Measurements from ENCODE around the gene CALML4. TPM values are rescaled to one million over a fixed set of nuclear protein-coding genes. Genes with fewer than 3 reads are reported as not detected.

Gene CALML4
- total and polyA plus RNA-seq, 2 experiments from 2014 or later: 13.4 to 16.2 TPM

GRCh38 chr15:68197661-68198437 is 7.3 kb downstream of the CALML4 start:
- Histone ChIP-seq H3K36me3 (ENCODE audit: insufficient read depth) (peaks cover 7% of the 10 kb centered on the region; the same call in 1 of the 2 replicates), H3K27me3 (ENCODE audit: insufficient read depth) (no peaks in the 10 kb centered on the region), H3K4me3 (no peak overlapping the region), H3F3A (replicated peaks; ENCODE audit: low read depth) (peaks cover 5% of the 10 kb centered on the region; the same call in 1 of the 2 replicates), H2AFZ (no peak overlapping the region), H3K27ac (ENCODE audit: low read depth) (no peak overlapping the region), H3K9me2 (ENCODE audit: insufficient read depth) (no peaks in the 10 kb centered on the region), H3K79me2 (replicated peaks; ENCODE audit: insufficient read depth) (0 out of 2 replicates have a peak, but pooled peaks cover 3% of the 10 kb centered on the region), H3K4me2 (no peak overlapping the region), H3K4me1 (ENCODE audit: insufficient read depth) (peaks cover 15% of the 10 kb centered on the region), H4K20me1 (replicated peaks; ENCODE audit: insufficient read depth) (peaks cover 17% of the 10 kb centered on the region)
- no peak overlapping the region for H3K4me3 Mint-ChIP-seq
- peaks cover 20% of the 10 kb centered on the region for H3K36me3 Mint-ChIP-seq (ENCODE audit: low read depth)
- H3K9me3 Mint-ChIP-seq: no peaks in the 10 kb centered on the region
- no peak for DNase-seq (ENCODE audit: low spot score)
- TF ChIP-seq ZNF331 (CRISPR knock-in tag; IDR thresholded peaks at IDR 0.05; ENCODE audit: low read depth): no peak
- TF ChIP-seq CTCF (conservative IDR thresholded peaks at IDR 0.05; ENCODE audit: low read depth in 2 of 2): 0 out of 4 replicates have a peak, but pooled peaks of 1 of the 2 experiments have one; percentile 9
- H3K27me3 Mint-ChIP-seq (ENCODE audit: insufficient read depth, low read depth, poor library complexity): peaks cover 14% of the 10 kb centered on the region
- H3K27ac Mint-ChIP-seq: no peak overlapping the region
- H3K4me1 Mint-ChIP-seq: peaks cover 30% of the 10 kb centered on the region
- no peak for ATAC-seq

GRCh38 chr15:68197170-68197492 is 8.0 kb downstream of the CALML4 start:
- Histone ChIP-seq H3F3A (replicated peaks; ENCODE audit: low read depth) (peaks cover 5% of the 10 kb centered on the region; the same call in 1 of the 2 replicates), H3K4me2 (no peak overlapping the region), H3K79me2 (replicated peaks; ENCODE audit: insufficient read depth) (0 out of 2 replicates have a peak, but pooled peaks cover 3% of the 10 kb centered on the region), H3K4me3 (no peak overlapping the region), H3K9me2 (ENCODE audit: insufficient read depth) (no peaks in the 10 kb centered on the region), H3K36me3 (ENCODE audit: insufficient read depth) (peaks cover 7% of the 10 kb centered on the region; the same call in 1 of the 2 replicates), H3K27me3 (ENCODE audit: insufficient read depth) (no peaks in the 10 kb centered on the region), H4K20me1 (replicated peaks; ENCODE audit: insufficient read depth) (peaks cover 16% of the 10 kb centered on the region), H3K4me1 (ENCODE audit: insufficient read depth) (peaks cover 11% of the 10 kb centered on the region), H2AFZ (no peak overlapping the region), H3K27ac (ENCODE audit: low read depth) (no peak overlapping the region)
- H3K4me3 Mint-ChIP-seq: no peak overlapping the region
- H3K9me3 Mint-ChIP-seq: no peaks in the 10 kb centered on the region
- no peak for DNase-seq (ENCODE audit: low spot score)
- peaks cover 25% of the 10 kb centered on the region for H3K4me1 Mint-ChIP-seq
- no peak overlapping the region for H3K27ac Mint-ChIP-seq
- peaks cover 13% of the 10 kb centered on the region for H3K27me3 Mint-ChIP-seq (ENCODE audit: insufficient read depth, low read depth, poor library complexity)
- peaks cover 26% of the 10 kb centered on the region for H3K36me3 Mint-ChIP-seq (ENCODE audit: low read depth)
- ATAC-seq: no peak
- TF ChIP-seq STAT1 (IDR thresholded peaks at IDR 0.05; ENCODE audit: unreplicated experiment) (no peak), ZNF462 (CRISPR knock-in tag; IDR thresholded peaks at IDR 0.05) (no peak), POLR2AphosphoS5 (IDR thresholded peaks at IDR 0.05; ENCODE audit: low read depth) (no peak), REST (IDR thresholded peaks at IDR 0.05; ENCODE audit: unreplicated experiment) (no peak), NANOG (IDR thresholded peaks at IDR 0.05; ENCODE audit: borderline replicate concordance) (no peak), ZNF114 (CRISPR knock-in tag; IDR thresholded peaks at IDR 0.05) (no peak)
